GM20000 (cell line): ENCODE measurements around the gene MAPT.

ENCODE experiments used
- DNase-seq: peaks from one replicate; pipeline ENCODE4 v3.0.0; 2012; ENCODE audit warnings: low spot score
- TF ChIP-seq, protein P1 (sequence below): IDR thresholded peaks from 2 replicates; pipeline ENCODE4 v1.5.1; 2012; ENCODE audit warnings: mild to moderate bottlenecking, control low read depth; ENCODE audit errors: extremely low read depth, missing control alignments

The MAPT gene

DNA sequence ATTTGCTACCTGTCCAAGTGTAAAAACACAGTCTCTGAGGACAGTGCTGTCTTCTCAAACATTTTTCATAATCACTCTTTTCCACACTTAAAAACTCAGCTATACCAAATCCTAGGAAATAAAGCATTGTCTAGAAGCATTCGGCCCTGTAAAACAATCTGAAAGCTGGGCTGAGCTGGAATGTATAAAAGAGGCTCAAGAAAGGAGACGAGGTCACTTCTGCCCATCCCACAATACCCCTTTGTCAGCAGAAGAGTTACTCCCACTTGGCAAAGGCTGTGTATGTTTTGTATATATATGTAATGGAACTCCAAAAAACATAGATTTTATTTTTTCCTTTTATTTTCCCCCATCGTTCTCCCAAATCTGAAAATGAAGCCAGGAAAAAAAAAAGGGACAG is 148.6 kb downstream of the MAPT start:
- DNase-seq: no peak
- TF ChIP-seq, protein P1, sequence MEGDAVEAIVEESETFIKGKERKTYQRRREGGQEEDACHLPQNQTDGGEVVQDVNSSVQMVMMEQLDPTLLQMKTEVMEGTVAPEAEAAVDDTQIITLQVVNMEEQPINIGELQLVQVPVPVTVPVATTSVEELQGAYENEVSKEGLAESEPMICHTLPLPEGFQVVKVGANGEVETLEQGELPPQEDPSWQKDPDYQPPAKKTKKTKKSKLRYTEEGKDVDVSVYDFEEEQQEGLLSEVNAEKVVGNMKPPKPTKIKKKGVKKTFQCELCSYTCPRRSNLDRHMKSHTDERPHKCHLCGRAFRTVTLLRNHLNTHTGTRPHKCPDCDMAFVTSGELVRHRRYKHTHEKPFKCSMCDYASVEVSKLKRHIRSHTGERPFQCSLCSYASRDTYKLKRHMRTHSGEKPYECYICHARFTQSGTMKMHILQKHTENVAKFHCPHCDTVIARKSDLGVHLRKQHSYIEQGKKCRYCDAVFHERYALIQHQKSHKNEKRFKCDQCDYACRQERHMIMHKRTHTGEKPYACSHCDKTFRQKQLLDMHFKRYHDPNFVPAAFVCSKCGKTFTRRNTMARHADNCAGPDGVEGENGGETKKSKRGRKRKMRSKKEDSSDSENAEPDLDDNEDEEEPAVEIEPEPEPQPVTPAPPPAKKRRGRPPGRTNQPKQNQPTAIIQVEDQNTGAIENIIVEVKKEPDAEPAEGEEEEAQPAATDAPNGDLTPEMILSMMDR: no peak

DNA sequence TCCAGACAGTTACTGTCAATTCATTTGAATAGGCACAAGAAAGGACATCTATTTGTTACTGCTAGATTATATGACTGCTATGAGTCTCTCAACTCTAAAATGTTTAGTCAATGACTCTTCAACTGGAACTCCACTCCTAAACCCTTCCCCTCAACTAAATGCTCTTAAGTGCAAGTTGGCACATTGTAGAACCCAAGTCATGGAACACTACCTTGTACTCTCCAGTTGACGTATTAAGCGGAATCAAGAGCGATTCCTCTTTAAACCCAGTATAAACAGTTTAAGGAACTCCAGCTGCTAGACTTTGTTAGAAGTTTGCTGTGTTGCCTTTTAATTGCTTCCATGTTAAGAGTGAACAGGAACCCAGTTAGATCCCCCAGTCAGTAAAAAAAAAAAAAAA is 149.3 kb downstream of the MAPT start:
- TF ChIP-seq, protein P1: no peak
- DNase-seq: no peak

DNA sequence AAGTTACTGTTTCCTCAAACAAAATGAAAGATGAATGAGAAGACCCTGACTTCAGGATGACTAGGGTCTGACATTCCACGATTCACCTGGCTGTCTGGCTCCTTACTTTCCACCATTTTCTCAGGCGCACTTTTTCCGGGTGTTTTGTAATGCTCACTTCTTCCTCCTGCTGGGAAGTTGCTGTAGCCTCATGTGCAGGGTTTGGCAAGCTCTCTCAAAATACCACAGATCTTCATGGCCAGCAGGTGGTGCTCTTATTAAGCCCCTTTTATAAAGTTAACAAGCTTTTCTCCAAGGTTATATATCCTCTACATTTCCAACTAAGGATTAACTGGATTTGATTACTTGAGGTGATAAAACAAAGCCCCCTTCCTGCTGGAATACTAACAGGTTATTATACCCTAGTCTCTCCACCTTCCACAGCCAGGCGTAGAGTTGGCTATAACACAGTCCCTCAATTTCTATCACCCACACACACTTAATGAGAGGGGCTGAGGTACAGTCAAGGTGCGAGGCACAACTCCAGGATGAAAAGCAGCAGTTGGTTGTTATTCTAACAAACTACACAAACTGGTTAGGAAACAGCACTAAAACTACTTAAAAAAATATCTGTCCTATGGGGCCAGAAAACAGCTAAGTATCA is 150.1 kb downstream of the MAPT start:
- TF ChIP-seq, protein P1: peak; percentile 33
- DNase-seq: no peak

GRCh38 chr17:46044989-46045388 is 150.6 kb downstream of the MAPT start:
- no peak for DNase-seq
- TF ChIP-seq, protein P1: no peak

DNA sequence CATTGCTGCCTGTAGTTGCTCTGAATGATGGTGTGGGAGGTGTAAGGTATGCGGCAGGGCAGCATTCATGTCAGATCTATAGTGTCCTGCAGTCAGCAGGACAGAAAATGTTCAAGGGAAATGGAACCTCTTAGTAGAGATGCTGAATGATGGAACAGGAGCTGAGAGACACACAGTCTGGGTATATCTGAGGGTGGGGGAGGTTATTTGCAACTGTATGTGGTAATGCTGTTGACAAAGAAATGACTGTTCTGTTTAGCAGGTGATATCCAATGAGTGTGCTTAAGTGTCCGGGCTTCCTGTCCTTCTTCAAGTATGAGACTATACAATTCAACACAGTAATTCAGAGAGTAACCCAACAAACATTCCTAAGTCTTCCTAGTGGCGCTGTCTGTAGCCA is 151.3 kb downstream of the MAPT start:
- no peak for DNase-seq
- TF ChIP-seq, protein P1: no peak

- DNase-seq: no peak
- TF ChIP-seq, protein P1: no peak
These were observed 152.6 kb downstream of the MAPT start for GRCh38 chr17:46046957-46047356.

DNA sequence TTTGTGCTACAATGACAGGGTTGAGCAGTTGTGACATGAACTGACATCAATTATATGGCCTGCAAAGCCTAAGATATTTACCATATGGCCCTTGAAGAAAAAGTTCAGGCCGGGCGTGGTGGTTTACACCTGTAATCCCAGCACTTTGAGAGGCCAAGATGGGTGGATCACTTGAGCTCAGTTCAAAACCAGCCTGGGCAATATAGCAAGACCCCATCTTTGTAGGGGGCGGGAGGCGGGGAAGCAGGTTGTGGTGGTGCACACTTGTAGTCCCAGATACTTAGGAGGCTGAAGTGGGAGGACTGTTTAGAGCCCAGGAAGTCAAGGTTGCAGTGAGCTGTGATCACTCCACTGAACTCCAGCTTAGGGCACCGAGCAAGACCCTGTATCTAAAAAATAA is 153.0 kb downstream of the MAPT start:
- DNase-seq: no peak
- TF ChIP-seq, protein P1: no peak
